Trophoblast cell (in vitro differentiated cells and primary cell): ENCODE measurements around the gene PTPRQ.

ENCODE experiments used
- DNase-seq, 2 donors: peaks; one replicate each; pipeline ENCODE4 v3.0.0-alpha.2; 2016
- H2AFZ ChIP-seq: 2 replicates; pipeline ENCODE4 v1.6.1; 2013; ENCODE audit warnings: low read length, moderate library complexity, mild to moderate bottlenecking; ENCODE audit not compliant: insufficient read depth, poor library complexity
- H2AK5ac ChIP-seq: 2 replicates; pipeline ENCODE4 v1.6.1; 2013; ENCODE audit warnings: mild to moderate bottlenecking, low read length
- H2BK120ac ChIP-seq: 2 replicates; pipeline ENCODE4 v1.6.1; 2013; ENCODE audit warnings: low read length, mild to moderate bottlenecking, moderate library complexity; ENCODE audit not compliant: insufficient read depth, poor library complexity
- H2BK12ac ChIP-seq: 2 replicates; pipeline ENCODE4 v1.6.1; 2013; ENCODE audit warnings: mild to moderate bottlenecking, low read length, moderate library complexity
- H2BK5ac ChIP-seq: 2 replicates; pipeline ENCODE4 v1.6.1; 2013; ENCODE audit warnings: low read length, low read depth, moderate library complexity, mild to moderate bottlenecking; ENCODE audit not compliant: poor library complexity
- H3K14ac ChIP-seq: 2 replicates; pipeline ENCODE4 v1.6.1; 2013; ENCODE audit warnings: mild to moderate bottlenecking, low read length
- H3K18ac ChIP-seq: 2 replicates; pipeline ENCODE4 v1.6.1; 2013; ENCODE audit warnings: mild to moderate bottlenecking, low read length
- H3K23ac ChIP-seq: 2 replicates; pipeline ENCODE4 v1.6.1; 2013; ENCODE audit warnings: low read length
- H3K27ac ChIP-seq: 2 replicates; pipeline ENCODE4 v1.5.1; 2013; ENCODE audit warnings: low read depth, mild to moderate bottlenecking, inconsistent platforms, low read length, moderate library complexity
- H3K27me3 ChIP-seq: 2 replicates; pipeline ENCODE4 v1.6.1; 2013; ENCODE audit warnings: inconsistent platforms, mild to moderate bottlenecking, low read length, moderate library complexity; ENCODE audit not compliant: insufficient read depth
- H3K36me3 ChIP-seq, 2 experiments: 1 replicate in 1 of 2; 2 replicates in 1 of 2; pipeline ENCODE4 v1.6.1; 2013; ENCODE audit warnings: low read length in 2 of 2, mild to moderate bottlenecking in 2 of 2, moderate library complexity in 1 of 2; ENCODE audit not compliant: insufficient read depth in 2 of 2, control insufficient read depth in 1 of 2
- H3K4ac ChIP-seq: 2 replicates; pipeline ENCODE4 v1.6.1; 2013; ENCODE audit warnings: low read depth, mild to moderate bottlenecking, low read length, moderate library complexity
- H3K4me1 ChIP-seq, 2 experiments: 1 replicate in 1 of 2; 2 replicates in 1 of 2; pipeline ENCODE4 v1.6.1; 2013; ENCODE audit warnings: low read length in 2 of 2, mild to moderate bottlenecking in 2 of 2, moderate library complexity in 1 of 2; ENCODE audit not compliant: insufficient read depth in 2 of 2, control insufficient read depth in 1 of 2
- H3K4me2 ChIP-seq: 2 replicates; pipeline ENCODE4 v1.6.1; 2013; ENCODE audit warnings: inconsistent platforms, mild to moderate bottlenecking, low read length, moderate library complexity
- H3K4me3 ChIP-seq: 2 replicates; pipeline ENCODE4 v1.5.1; 2013; ENCODE audit warnings: mild to moderate bottlenecking, low read depth, low read length, inconsistent platforms
- H3K79me1 ChIP-seq: one replicate; pipeline ENCODE4 v1.6.1; 2013; ENCODE audit warnings: low read length
- H3K79me2 ChIP-seq: 2 replicates; pipeline ENCODE4 v1.6.1; 2013; ENCODE audit warnings: low read length, mild to moderate bottlenecking; ENCODE audit not compliant: control insufficient read depth, insufficient read depth, poor library complexity
- H3K9ac ChIP-seq: 2 replicates; pipeline ENCODE4 v1.6.1; 2013; ENCODE audit warnings: mild to moderate bottlenecking, low read length
- H3K9me3 ChIP-seq: 2 replicates; pipeline ENCODE4 v1.6.1; 2013; ENCODE audit warnings: low read depth, mild to moderate bottlenecking, control low read depth, inconsistent platforms, low read length; ENCODE audit not compliant: insufficient read depth
- H4K12ac ChIP-seq: 2 replicates; pipeline ENCODE4 v1.6.1; 2013; ENCODE audit warnings: low read depth, mild to moderate bottlenecking, low read length, moderate library complexity
- H4K8ac ChIP-seq: 2 replicates; pipeline ENCODE4 v1.6.1; 2013; ENCODE audit warnings: low read depth, mild to moderate bottlenecking, low read length, moderate library complexity
- H4K91ac ChIP-seq: one replicate; pipeline ENCODE4 v1.6.1; 2013; ENCODE audit warnings: low read depth, mild to moderate bottlenecking, low read length, moderate library complexity
- WGBS: extraction: QIAGEN DNeasy Blood & Tissue Kit; methylation state at CpG from one replicate; pipeline ENCODE4 v1.1.7; 2013; ENCODE audit warnings: missing lambda C conversion rate; ENCODE audit not compliant: insufficient read length, insufficient coverage; ENCODE audit errors: extremely low coverage; 5-methylcytosine and 5-hydroxymethylcytosine counted together

PTPRQ gene

DNA sequence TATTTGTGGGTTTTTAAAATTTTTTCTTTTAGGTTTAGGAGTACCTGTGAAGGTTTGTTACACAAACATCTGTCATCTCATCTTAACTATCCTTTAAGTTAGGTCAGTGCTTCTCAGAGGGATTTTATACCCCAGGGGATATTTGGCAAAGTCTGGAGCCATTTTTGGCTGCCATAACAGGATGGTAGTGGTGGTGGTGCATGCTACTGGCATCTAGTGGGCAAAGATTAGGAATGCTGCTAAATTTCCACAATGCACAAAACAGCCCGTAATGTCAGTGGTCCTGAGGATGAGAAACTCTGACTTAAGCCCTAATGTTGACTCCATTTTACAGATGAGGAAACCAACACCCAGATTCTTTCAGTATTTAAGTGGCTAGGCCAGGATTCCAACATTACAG lies 178.2 kb downstream of the PTPRQ start:
- H3K14ac ChIP-seq: no peak overlapping the region
- no peak overlapping the region for H3K23ac ChIP-seq
- H4K91ac ChIP-seq: no peak overlapping the region
- H3K4me2 ChIP-seq: no peak overlapping the region
- no peak for DNase-seq
- H3K4me3 ChIP-seq: no peak overlapping the region
- no peak overlapping the region for H2BK12ac ChIP-seq
- no peak overlapping the region for H3K18ac ChIP-seq
- no CpG with 5 or more reads among the region's 1 CpG for WGBS
- H2BK5ac ChIP-seq: no peak overlapping the region
- no peak overlapping the region for H3K9ac ChIP-seq
- no peak overlapping the region for H2AK5ac ChIP-seq
- no peak overlapping the region for H3K27ac ChIP-seq
- H4K8ac ChIP-seq: no peak overlapping the region
- H3K79me2 ChIP-seq: no peaks in the 10 kb centered on the region
- no peak overlapping the region for H3K4ac ChIP-seq
- no peaks in the 10 kb centered on the region for H3K4me1 ChIP-seq
- no peaks in the 10 kb centered on the region for H3K79me1 ChIP-seq
- no peaks in the 10 kb centered on the region for H3K36me3 ChIP-seq
- H3K9me3 ChIP-seq: no peaks in the 10 kb centered on the region
- H2AFZ ChIP-seq: no peak overlapping the region
- no peak overlapping the region for H4K12ac ChIP-seq
- H3K27me3 ChIP-seq: no peaks in the 10 kb centered on the region
- no peak overlapping the region for H2BK120ac ChIP-seq

GRCh38 chr12:80625051-80625450 lies 181.0 kb downstream of the PTPRQ start:
- Histone ChIP-seq H3K27me3 (no peaks in the 10 kb centered on the region), H2AK5ac (no peak overlapping the region), H4K8ac (no peak overlapping the region), H3K4me1 (no peaks in the 10 kb centered on the region), H3K36me3 (no peaks in the 10 kb centered on the region), H3K79me2 (no peaks in the 10 kb centered on the region), H3K9me3 (no peaks in the 10 kb centered on the region), H3K14ac (no peak overlapping the region), H3K4ac (no peak overlapping the region), H3K23ac (no peak overlapping the region), H2BK12ac (no peak overlapping the region), H4K12ac (no peak overlapping the region), H2BK5ac (no peak overlapping the region), H3K4me2 (no peak overlapping the region), H3K4me3 (no peak overlapping the region), H3K27ac (no peak overlapping the region), H3K9ac (no peak overlapping the region), H3K18ac (no peak overlapping the region), H2AFZ (no peak overlapping the region), H2BK120ac (no peak overlapping the region), H4K91ac (no peak overlapping the region), H3K79me1 (no peaks in the 10 kb centered on the region)
- DNase-seq: no peak
- no CpG with 5 or more reads among the region's 1 CpG for WGBS

GRCh38 chr12:80625901-80626300 lies 181.9 kb downstream of the PTPRQ start:
- Histone ChIP-seq H3K4me2 (no peak overlapping the region), H3K79me1 (no peaks in the 10 kb centered on the region), H3K4me3 (no peak overlapping the region), H3K36me3 (no peaks in the 10 kb centered on the region), H4K8ac (no peak overlapping the region), H4K91ac (no peak overlapping the region), H3K79me2 (no peaks in the 10 kb centered on the region), H3K9ac (no peak overlapping the region), H2AFZ (no peak overlapping the region), H3K9me3 (no peaks in the 10 kb centered on the region), H2BK12ac (no peak overlapping the region), H2AK5ac (no peak overlapping the region), H2BK120ac (no peak overlapping the region), H3K14ac (no peak overlapping the region), H2BK5ac (no peak overlapping the region), H3K4me1 (no peaks in the 10 kb centered on the region), H3K27me3 (no peaks in the 10 kb centered on the region), H4K12ac (no peak overlapping the region), H3K23ac (no peak overlapping the region), H3K4ac (no peak overlapping the region), H3K27ac (no peak overlapping the region), H3K18ac (no peak overlapping the region)
- no CpG with 5 or more reads among the region's 3 CpGs for WGBS
- no peak for DNase-seq

GRCh38 chr12:80627782-80628181 lies 183.7 kb downstream of the PTPRQ start:
- H2BK5ac ChIP-seq: no peak overlapping the region
- H3K27me3 ChIP-seq: no peaks in the 10 kb centered on the region
- no peak for DNase-seq
- no peak overlapping the region for H2BK120ac ChIP-seq
- no peak overlapping the region for H3K4me3 ChIP-seq
- no peak overlapping the region for H2AFZ ChIP-seq
- no peak overlapping the region for H4K8ac ChIP-seq
- H3K9me3 ChIP-seq: no peaks in the 10 kb centered on the region
- no peak overlapping the region for H3K14ac ChIP-seq
- H4K12ac ChIP-seq: no peak overlapping the region
- no peak overlapping the region for H2AK5ac ChIP-seq
- H3K79me1 ChIP-seq: no peaks in the 10 kb centered on the region
- H3K36me3 ChIP-seq: no peaks in the 10 kb centered on the region
- no peak overlapping the region for H3K18ac ChIP-seq
- no peak overlapping the region for H2BK12ac ChIP-seq
- H3K23ac ChIP-seq: no peak overlapping the region
- H3K4ac ChIP-seq: no peak overlapping the region
- H3K9ac ChIP-seq: no peak overlapping the region
- no peak overlapping the region for H4K91ac ChIP-seq
- H3K4me1 ChIP-seq: no peaks in the 10 kb centered on the region
- H3K79me2 ChIP-seq: no peaks in the 10 kb centered on the region
- H3K27ac ChIP-seq: no peak overlapping the region
- H3K4me2 ChIP-seq: no peak overlapping the region
